Measurements from ENCODE around the gene RBM3.
"Not testable (repeated sequence)": the region's sequence is repeated elsewhere in the genome, so short reads cannot be mapped to it uniquely, and the experiment has no call there.

RBM3 gene

DNA sequence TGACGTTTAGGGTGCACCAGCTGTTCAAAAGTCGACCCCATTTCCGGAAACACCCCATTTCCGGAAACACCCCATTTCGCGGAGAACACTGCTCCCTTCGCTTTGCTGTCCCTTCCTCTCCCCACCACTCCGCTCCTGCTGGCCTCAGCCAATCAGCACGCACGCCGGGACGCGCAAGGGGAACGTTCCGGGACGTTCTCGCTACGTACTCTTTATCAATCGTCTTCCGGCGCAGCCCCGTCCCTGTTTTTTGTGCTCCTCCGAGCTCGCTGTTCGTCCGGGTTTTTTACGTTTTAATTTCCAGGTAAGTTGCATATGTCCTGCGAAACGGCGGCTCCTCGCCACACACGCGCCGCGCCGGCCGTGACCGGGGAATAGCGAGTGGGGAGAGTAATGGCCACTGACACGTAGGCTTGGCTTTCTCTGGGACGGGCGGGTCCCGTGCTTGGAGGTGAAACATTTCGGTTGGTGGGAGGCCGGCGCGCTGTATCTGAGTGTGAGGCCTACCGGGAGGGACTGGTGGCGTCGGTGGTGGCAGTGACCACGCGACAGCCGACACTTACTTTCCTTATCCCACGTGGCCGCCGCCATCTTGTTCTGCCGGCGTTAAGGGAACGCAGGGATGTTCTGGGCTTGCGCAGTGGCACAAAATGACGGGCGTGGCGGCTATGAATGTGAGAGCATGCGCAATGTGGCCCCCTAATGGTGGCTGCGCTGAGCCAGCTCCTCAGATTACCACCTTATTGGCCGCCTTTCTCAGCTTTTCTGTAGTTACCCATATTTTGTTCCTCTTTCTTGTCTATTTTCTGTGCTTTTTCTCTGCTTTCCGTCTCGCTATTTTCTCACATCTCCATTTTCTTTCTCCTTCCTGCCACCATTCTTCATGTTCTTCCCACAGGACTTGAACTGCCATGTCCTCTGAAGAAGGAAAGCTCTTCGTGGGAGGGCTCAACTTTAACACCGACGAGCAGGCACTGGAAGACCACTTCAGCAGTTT, at the start of gene RBM3:
RBM3 (plus strand) TSS at position 215 of the 997 bp plus-strand sequence; CDS start at position 912, 697 bp downstream.
- DNase-seq (ENCODE audit: low read depth in 2 of 2): peak; percentile 83 to 90

GRCh38 chrX:48525853-48526252, 48.4 kb upstream of the RBM3 start:
- DNase-seq (ENCODE audit: low read depth in 2 of 2): not testable (repeated sequence)

GRCh38 chrX:48530736-48531135, 43.5 kb upstream of the RBM3 start:
- DNase-seq (ENCODE audit: low read depth in 2 of 2): no peak

- no peak for DNase-seq (ENCODE audit: low read depth in 2 of 2)
Observed at GRCh38 chrX:48531358-48531959, 42.8 kb upstream of the RBM3 start.

- DNase-seq (ENCODE audit: low read depth in 2 of 2): no peak
Observed at GRCh38 chrX:48532161-48532560, 42.1 kb upstream of the RBM3 start.

DNA sequence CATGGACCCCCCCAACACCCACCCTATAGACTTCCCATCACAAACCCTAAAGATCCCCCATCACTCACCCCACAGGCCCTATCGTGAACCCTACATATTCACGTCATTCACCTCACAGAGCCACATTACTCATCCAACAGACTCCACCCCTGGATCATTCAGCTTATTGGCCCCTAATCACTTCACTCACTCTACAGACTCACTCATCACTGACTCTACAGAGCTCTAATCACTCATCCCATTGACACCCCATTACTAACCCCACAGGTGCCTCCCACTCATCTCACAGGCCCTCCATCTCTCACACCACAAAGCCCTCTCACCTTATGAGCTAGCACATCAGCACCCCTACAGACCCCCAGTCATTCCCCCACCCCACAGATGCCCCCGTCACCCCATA, 41.1 kb upstream of the RBM3 start:
- DNase-seq (ENCODE audit: low read depth in 2 of 2): no peak

DNA sequence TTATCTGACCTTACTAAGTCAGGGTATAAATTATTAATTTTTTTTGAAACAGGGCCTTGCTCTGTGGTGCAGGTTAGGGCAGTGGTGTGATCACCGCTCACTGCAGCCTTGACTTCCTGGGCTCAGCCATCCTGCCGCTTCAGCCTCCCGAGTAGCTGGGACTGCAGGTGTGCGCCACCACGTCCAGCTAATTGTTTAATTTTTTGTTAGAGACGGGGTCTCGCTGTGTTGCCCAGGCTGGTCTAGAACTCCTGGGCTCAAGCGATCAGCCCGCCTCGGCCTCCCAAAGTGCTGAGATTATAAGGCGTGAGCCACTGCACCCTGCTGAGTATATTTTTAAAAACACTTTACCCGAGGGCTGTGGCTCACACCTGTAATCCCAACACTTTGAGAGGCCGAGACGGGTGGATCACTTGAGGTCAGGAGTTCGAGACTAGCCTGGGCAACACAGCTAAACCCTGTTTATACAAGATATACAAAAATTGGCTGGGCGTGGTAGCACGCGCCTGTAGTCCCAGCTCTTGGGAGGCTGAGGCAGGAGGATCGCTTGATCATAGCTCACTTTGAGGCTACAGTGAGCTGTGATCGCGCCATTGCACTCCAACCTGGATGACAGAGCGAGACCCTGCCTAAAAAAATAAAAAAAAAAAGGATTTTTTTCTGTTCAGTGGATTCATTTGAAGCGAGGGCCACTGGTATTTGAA, 35.5 kb upstream of the RBM3 start:
- DNase-seq (ENCODE audit: low read depth in 2 of 2): no peak

DNA sequence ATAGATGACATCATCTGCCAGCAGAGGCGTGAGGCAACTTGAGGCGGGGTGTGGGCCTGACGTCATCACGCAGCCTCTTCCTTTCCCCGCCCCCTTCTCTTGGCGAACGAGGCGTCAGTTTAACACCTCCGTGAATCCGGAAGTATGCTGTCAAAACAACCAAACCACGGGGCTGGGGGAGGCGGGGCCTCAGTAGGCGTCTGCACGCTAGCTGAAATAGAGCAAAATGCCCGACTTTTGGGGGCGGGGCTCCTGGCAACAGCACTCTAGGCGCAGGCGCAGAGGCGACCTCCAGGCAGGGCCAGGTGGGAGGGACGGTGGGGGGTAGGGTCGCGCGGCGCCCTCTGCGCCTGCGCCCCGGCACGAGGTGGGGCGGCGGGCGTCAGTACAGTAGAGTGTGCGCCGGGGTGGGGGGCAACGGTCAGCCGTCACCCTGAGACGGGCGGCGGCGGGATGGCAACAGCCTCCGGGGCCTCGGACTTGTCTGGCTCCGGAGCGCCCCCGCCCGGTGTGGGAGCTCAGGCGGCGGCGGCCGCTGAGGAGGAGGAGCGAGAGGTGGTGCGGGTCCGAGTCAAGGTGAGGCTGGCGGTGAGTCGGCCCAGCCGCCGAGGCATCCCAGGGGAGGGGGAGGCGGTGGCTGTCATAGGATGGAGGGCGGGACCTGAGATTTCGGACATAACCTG, 34.8 kb upstream of the RBM3 start, which contains the start of gene TBC1D25:
TBC1D25 (plus strand) TSS at position 370 of the 683 bp plus-strand sequence; CDS start at position 454, 84 bp downstream.
- DNase-seq (ENCODE audit: low read depth in 2 of 2): peak; percentile 94 to 96

DNA sequence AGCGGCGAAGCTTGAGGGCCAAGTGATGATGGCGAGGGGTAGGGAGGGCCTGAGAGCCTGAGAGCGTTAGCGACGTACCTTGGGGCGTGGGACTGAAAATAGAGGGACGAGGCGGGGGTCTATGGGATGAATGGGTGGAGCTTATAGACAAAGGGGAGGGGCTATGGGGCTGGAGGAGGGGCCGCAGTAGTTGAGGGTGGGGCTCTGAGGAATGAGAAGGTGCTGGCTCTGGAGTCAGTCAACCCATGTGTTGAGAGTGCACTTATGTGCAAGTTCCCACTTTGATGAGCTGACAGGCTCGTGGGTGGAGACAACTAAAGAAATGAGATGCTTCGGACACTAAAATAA, 34.3 kb upstream of the RBM3 start:
- DNase-seq (ENCODE audit: low read depth in 2 of 2): peak; percentile 15 to 30

DNA sequence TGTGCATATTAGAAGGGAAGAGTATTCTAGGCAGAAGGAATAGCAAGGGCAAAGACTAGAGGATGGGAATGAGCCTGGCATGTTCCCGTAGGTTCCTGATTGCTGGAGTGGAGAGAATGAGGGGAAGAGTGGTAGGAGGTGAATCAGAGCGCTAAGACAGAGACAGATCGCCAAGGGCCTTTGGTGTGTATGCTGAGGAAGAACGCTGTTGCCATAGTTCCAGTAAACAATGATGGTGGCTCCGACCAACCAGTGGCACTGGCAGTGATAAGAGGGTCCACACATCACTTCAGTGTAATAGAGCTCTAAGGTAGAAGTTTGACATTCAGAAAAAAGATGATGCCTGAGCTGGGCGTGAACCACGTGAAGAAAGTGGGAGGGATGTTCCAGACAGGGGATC, 33.8 kb upstream of the RBM3 start:
- no peak for DNase-seq (ENCODE audit: low read depth in 2 of 2)

GRCh38 chrX:48541140-48541814, 33.0 kb upstream of the RBM3 start:
- no peak for DNase-seq (ENCODE audit: low read depth in 2 of 2)

GRCh38 chrX:48548871-48549270, 25.4 kb upstream of the RBM3 start:
- no peak for DNase-seq (ENCODE audit: low read depth in 2 of 2)

- not testable (repeated sequence) for DNase-seq (ENCODE audit: low read depth in 2 of 2)
Observed at GRCh38 chrX:48555731-48556325, 18.5 kb upstream of the RBM3 start.

- DNase-seq (ENCODE audit: low read depth in 2 of 2): no peak
Observed at GRCh38 chrX:48558271-48558670, 16.0 kb upstream of the RBM3 start.

- DNase-seq (ENCODE audit: low read depth in 2 of 2): no peak
Observed at GRCh38 chrX:48559636-48560035, 14.6 kb upstream of the RBM3 start.

DNA sequence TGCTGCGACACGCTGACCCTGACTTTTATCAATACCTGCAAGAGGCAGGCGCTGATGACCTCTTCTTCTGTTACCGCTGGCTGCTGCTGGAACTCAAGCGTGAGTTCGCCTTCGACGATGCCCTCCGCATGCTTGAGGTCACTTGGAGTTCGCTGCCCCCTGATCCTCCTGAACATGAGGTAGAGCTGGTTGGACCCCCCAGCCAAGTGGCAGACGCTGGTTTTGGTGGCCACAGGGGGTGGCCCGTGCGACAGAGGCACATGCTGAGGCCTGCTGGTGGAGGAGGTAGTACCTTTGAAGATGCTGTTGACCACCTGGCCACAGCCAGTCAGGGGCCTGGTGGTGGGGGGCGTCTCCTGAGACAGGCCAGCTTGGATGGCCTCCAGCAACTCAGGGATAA, 14.2 kb upstream of the RBM3 start:
- DNase-seq (ENCODE audit: low read depth in 2 of 2): no peak

DNA sequence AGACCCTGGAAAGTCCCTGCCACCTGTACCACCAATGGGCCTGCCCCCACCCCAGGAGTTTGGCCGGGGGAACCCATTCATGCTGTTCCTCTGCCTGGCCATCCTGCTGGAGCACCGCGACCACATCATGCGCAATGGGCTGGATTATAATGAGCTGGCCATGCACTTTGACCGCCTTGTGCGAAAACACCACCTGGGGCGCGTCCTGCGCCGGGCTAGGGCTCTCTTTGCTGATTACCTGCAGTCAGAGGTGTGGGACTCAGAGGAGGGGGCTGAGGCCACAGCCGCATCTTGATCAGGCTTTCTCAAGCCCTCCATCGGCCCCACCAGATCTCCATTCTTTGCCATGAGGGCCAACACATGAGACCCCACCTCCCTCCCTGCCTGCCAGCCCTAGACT, 13.6 kb upstream of the RBM3 start:
- no peak for DNase-seq (ENCODE audit: low read depth in 2 of 2)

GRCh38 chrX:48569958-48570357, 4.3 kb upstream of the RBM3 start:
- no peak for DNase-seq (ENCODE audit: low read depth in 2 of 2)

GRCh38 chrX:48573690-48574269, 504 bp upstream of the RBM3 start:
- DNase-seq (ENCODE audit: low read depth in 2 of 2): no peak

GRCh38 chrX:48575642-48576041, 1.4 kb downstream of the RBM3 start:
- no peak for DNase-seq (ENCODE audit: low read depth in 2 of 2)

Data from stimulated activated CD8-positive, alpha-beta memory T cell treated with anti-CD3 and anti-CD28 coated beads, Interleukin-15, amount 100 ng/mL, for 4 hours (primary cell).